ENCODE measurements around the gene USP48. TPM values are rescaled to one million over a fixed set of nuclear protein-coding genes. Genes with fewer than 3 reads are reported as not detected.

Gene USP48
- total RNA-seq, 4 donors from 2014 or later = 23.1 to 92.5 (median 64.4) TPM

GRCh38 chr1:21651214-21652042 is 131.5 kb downstream of the USP48 start:
- Histone ChIP-seq H3K27me3 (no peaks in the 10 kb centered on the region), H3K4me1 (peaks cover 0 to 10% of the 10 kb centered on the region in 2 donors), H3K9me3 (no peaks in the 10 kb centered on the region), H3K4me3 (peak overlapping the region in 1 of 2 donors; percentile 43), H3K27ac (no peak overlapping the region), H3K36me3 (no peaks in the 10 kb centered on the region)
- intact Hi-C loops (cut with DNase I; ENCODE audit: low total_unique reads) = no loop called here
- peak in 1 of 2 donors; percentile 33 for DNase-seq
- TF ChIP-seq, protein P1, sequence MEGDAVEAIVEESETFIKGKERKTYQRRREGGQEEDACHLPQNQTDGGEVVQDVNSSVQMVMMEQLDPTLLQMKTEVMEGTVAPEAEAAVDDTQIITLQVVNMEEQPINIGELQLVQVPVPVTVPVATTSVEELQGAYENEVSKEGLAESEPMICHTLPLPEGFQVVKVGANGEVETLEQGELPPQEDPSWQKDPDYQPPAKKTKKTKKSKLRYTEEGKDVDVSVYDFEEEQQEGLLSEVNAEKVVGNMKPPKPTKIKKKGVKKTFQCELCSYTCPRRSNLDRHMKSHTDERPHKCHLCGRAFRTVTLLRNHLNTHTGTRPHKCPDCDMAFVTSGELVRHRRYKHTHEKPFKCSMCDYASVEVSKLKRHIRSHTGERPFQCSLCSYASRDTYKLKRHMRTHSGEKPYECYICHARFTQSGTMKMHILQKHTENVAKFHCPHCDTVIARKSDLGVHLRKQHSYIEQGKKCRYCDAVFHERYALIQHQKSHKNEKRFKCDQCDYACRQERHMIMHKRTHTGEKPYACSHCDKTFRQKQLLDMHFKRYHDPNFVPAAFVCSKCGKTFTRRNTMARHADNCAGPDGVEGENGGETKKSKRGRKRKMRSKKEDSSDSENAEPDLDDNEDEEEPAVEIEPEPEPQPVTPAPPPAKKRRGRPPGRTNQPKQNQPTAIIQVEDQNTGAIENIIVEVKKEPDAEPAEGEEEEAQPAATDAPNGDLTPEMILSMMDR (IDR thresholded peaks at IDR 0.05) = no peak
- TF ChIP-seq POLR2A (IDR thresholded peaks at IDR 0.05) = no peak

GRCh38 chr1:21650400-21650799 is 132.5 kb downstream of the USP48 start:
- intact Hi-C loops (cut with DNase I; ENCODE audit: low total_unique reads) = no loop called here
- H3K36me3 ChIP-seq = no peaks in the 10 kb centered on the region
- no peak for DNase-seq
- no peak overlapping the region for H3K4me3 ChIP-seq
- no peak for TF ChIP-seq POLR2A (IDR thresholded peaks at IDR 0.05)
- TF ChIP-seq, protein P1 (IDR thresholded peaks at IDR 0.05) = no peak
- no peaks in the 10 kb centered on the region for H3K27me3 ChIP-seq
- H3K9me3 ChIP-seq = no peaks in the 10 kb centered on the region
- H3K27ac ChIP-seq = no peak overlapping the region
- H3K4me1 ChIP-seq = peaks cover 0 to 10% of the 10 kb centered on the region in 2 donors

GRCh38 chr1:21649315-21649714 is 133.6 kb downstream of the USP48 start:
- intact Hi-C loops (cut with DNase I; ENCODE audit: low total_unique reads) = no loop called here
- Histone ChIP-seq H3K4me3 (no peak overlapping the region), H3K36me3 (no peaks in the 10 kb centered on the region), H3K27ac (no peak overlapping the region), H3K4me1 (peaks cover 0 to 10% of the 10 kb centered on the region in 2 donors), H3K9me3 (no peaks in the 10 kb centered on the region), H3K27me3 (no peaks in the 10 kb centered on the region)
- no peak for DNase-seq
- TF ChIP-seq POLR2A (IDR thresholded peaks at IDR 0.05) = no peak
- TF ChIP-seq, protein P1 (IDR thresholded peaks at IDR 0.05) = no peak

GRCh38 chr1:21648791-21649190 is 134.2 kb downstream of the USP48 start:
- intact Hi-C loops (cut with DNase I; ENCODE audit: low total_unique reads) = no loop called here
- no peak for DNase-seq
- no peaks in the 10 kb centered on the region for H3K9me3 ChIP-seq
- no peak overlapping the region for H3K4me3 ChIP-seq
- TF ChIP-seq POLR2A (IDR thresholded peaks at IDR 0.05) = no peak
- TF ChIP-seq, protein P1 (IDR thresholded peaks at IDR 0.05) = no peak
- no peaks in the 10 kb centered on the region for H3K36me3 ChIP-seq
- H3K4me1 ChIP-seq = peaks cover 0 to 10% of the 10 kb centered on the region in 2 donors
- no peak overlapping the region for H3K27ac ChIP-seq
- no peaks in the 10 kb centered on the region for H3K27me3 ChIP-seq

- no peaks in the 10 kb centered on the region for H3K27me3 ChIP-seq
These were observed 134.6 kb downstream of the USP48 start for GRCh38 chr1:21648352-21648730.

More at GRCh38 chr1:21648352-21648730, 134.6 kb downstream of the USP48 start:
- TF ChIP-seq, protein P1 (IDR thresholded peaks at IDR 0.05) = no peak
- no peak for TF ChIP-seq POLR2A (IDR thresholded peaks at IDR 0.05)
- H3K4me1 ChIP-seq = peaks cover 0 to 10% of the 10 kb centered on the region in 2 donors
- no peak overlapping the region for H3K4me3 ChIP-seq
- H3K9me3 ChIP-seq = no peaks in the 10 kb centered on the region
- H3K36me3 ChIP-seq = no peaks in the 10 kb centered on the region
- intact Hi-C loops (cut with DNase I; ENCODE audit: low total_unique reads) = no loop called here
- DNase-seq = no peak
- H3K27ac ChIP-seq = no peak overlapping the region
